OCI-LY7 (cell line): Measurements from ENCODE around the gene WNT3A. TPM values are rescaled to one million over a fixed set of nuclear protein-coding genes. Genes with fewer than 3 reads are reported as not detected.

Experiments
- BruUV-seq: library from RNA; stranded (reverse); fragments of 400-500 nt; replicated peaks from 2 replicates; lab custom pipeline; 2021; lab: Mats Ljungman, UMichigan
- CTCF ChIA-PET: fragments of 300-600 bp; sonication (Branson Sonifier 250); formaldehyde crosslinking; loops from one replicate; lab custom pipeline; 2022; ENCODE audit warnings: antibody characterized with exemption; ENCODE audit not compliant: unreplicated experiment; lab: Charles Lee
- POLR2A ChIA-PET: fragments of 300-600 bp; sonication (Branson Sonifier 250); formaldehyde crosslinking; loops from one replicate; lab custom pipeline; 2022; ENCODE audit warnings: antibody characterized with exemption; lab: Charles Lee
- DNase-seq: peaks from one replicate; pipeline ENCODE4 v3.0.0-alpha.2; 2015; ENCODE audit warnings: low spot score
- H2AFZ ChIP-seq: fragments of 200-600 bp; sonication (generic), shearing (Covaris generic); 2 replicates; pipeline ENCODE4 v1.6.1; 2014; ENCODE audit warnings: mild to moderate bottlenecking, antibody characterized with exemption, low read length, moderate library complexity
- H3K27ac ChIP-seq: fragments of 200-600 bp; sonication (generic); 2 replicates; pipeline ENCODE4 v1.5.1; 2014; ENCODE audit warnings: mixed run types, low read depth, mild to moderate bottlenecking, moderate library complexity, low read length, inconsistent platforms; ENCODE audit not compliant: poor library complexity, severe bottlenecking
- H3K36me3 ChIP-seq: fragments of 200-600 bp; sonication (generic); 2 replicates; pipeline ENCODE4 v1.6.1; 2014; ENCODE audit warnings: mild to moderate bottlenecking, antibody characterized with exemption, low read length, moderate library complexity, mixed read lengths; ENCODE audit not compliant: insufficient read depth
- H3K4me1 ChIP-seq: fragments of 200-600 bp; sonication (generic); 2 replicates; pipeline ENCODE4 v1.5.1; 2014; ENCODE audit warnings: mild to moderate bottlenecking, low read length; ENCODE audit not compliant: insufficient read depth, poor library complexity, severe bottlenecking
- H3K4me2 ChIP-seq: fragments of 200-600 bp; sonication (generic); 2 replicates; pipeline ENCODE4 v1.6.1; 2014; ENCODE audit warnings: mild to moderate bottlenecking, low read length
- H3K4me3 ChIP-seq: fragments of 200-600 bp; sonication (generic); 2 replicates; pipeline ENCODE4 v1.5.1; 2014; ENCODE audit warnings: mild to moderate bottlenecking, low read depth, low read length; ENCODE audit not compliant: poor library complexity, severe bottlenecking
- H3K79me2 ChIP-seq: fragments of 200-600 bp; sonication (generic); 2 replicates; pipeline ENCODE4 v1.6.1; 2016; ENCODE audit warnings: low read depth, mild to moderate bottlenecking, low read length, moderate library complexity, mixed read lengths; ENCODE audit not compliant: insufficient read depth
- H3K9me2 ChIP-seq: fragments of 200-600 bp; sonication (generic); 2 replicates; pipeline ENCODE4 v1.6.1; 2016; ENCODE audit warnings: mild to moderate bottlenecking, low read length, mixed read lengths; ENCODE audit not compliant: insufficient read depth
- H3K9me3 ChIP-seq: fragments of 200-600 bp; sonication (generic); 2 replicates; pipeline ENCODE4 v1.6.1; 2014; ENCODE audit warnings: mild to moderate bottlenecking, mixed run types, low read length, mixed read lengths
- H4K20me1 ChIP-seq: fragments of 200-600 bp; sonication (generic); 2 replicates; pipeline ENCODE4 v1.6.1; 2014; ENCODE audit warnings: mild to moderate bottlenecking, antibody characterized with exemption, low read length, moderate library complexity, mixed read lengths; ENCODE audit not compliant: insufficient read depth
- EZH2phosphoT487 ChIP-seq: fragments of 200-600 bp; sonication (generic); IDR thresholded peaks from 2 replicates; pipeline ENCODE4 v1.6.1; 2018; ENCODE audit warnings: low read depth, borderline replicate concordance, mild to moderate bottlenecking, mixed run types, antibody characterized with exemption, low read length, moderate library complexity, mixed read lengths
- intact Hi-C: fragments of 100-400 bp; cut with micrococcal nuclease; formaldehyde crosslinking; loops from one replicate; pipeline ENCODE4 v1.10.0; 2022; ENCODE audit not compliant: unreplicated experiment
- total RNA-seq, 2 experiments: library from RNA; depleted of rRNA in 1 of 2; stranded (reverse); fragments of >200 nt in 1 of 2; shearing (Covaris generic) in 1 of 2; gene quantifications; 2 replicates each; pipeline ENCODE4 v1.2.3, GENCODE V29; 2014 to 2022
- TF ChIP-seq, protein P1 (sequence below): fragments of 200-600 bp; sonication (generic); conservative IDR thresholded peaks from 2 replicates; pipeline ENCODE4 v1.5.1; 2014; ENCODE audit warnings: mild to moderate bottlenecking, antibody characterized with exemption, low read length, moderate library complexity, mixed read lengths

WNT3A gene
- total RNA-seq, 2 experiments from 2014 or later = not detected

DNA sequence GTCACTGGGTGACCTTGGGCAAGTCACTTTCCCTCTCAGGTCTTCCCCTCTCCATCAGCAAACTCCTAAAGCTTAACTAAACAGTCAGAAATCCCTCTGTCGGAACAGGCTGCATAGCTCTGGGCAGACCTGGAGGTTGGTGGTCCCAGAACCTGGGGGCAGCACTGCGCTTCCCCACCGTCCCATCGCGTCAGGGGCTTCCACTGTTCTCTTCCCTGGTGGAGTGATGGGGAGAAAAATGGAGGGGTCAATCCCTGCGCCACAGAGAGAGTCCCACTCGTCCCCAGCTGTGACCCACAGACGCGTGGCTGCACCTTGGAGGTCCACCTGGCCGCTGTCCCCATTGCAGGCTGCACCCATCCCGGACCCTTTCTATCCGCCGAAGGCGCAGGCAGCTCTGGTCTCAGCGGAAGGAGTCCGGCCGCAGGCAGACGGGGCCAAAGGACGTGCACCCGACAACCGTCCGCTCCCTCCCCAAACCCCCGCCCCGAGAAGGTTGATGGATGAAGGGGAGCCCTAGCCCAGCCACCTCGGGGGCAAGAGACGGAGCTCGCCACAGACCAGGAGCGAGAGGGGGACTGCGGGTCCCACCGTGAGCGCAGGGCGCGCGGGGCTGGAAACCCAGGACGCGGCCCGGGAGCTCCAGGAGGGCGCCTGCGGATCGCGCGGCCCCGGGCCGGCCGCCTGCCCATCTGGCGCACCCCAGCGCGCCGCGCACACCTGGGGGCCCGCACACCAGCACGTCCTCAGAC is 588 bp upstream of the WNT3A start:
- no peaks in the 10 kb centered on the region for H3K9me2 ChIP-seq
- H3K27ac ChIP-seq = no peak overlapping the region
- H3K4me3 ChIP-seq = no peak overlapping the region
- POLR2A ChIA-PET = interaction anchor here (0.6 kb wide), 2 partner anchors 33 to 80 kb away, joined by 3 to 4 read pairs; no protein-coding TSS in a partner anchor
- intact Hi-C loops = no loop called here
- no TSS peak for BruUV-seq
- no peaks in the 10 kb centered on the region for H3K9me3 ChIP-seq
- CTCF ChIA-PET = no interaction called here
- H2AFZ ChIP-seq = no peak overlapping the region
- no peaks in the 10 kb centered on the region for H3K79me2 ChIP-seq
- no peak for DNase-seq
- no peak for TF ChIP-seq EZH2phosphoT487
- TF ChIP-seq, protein P1, sequence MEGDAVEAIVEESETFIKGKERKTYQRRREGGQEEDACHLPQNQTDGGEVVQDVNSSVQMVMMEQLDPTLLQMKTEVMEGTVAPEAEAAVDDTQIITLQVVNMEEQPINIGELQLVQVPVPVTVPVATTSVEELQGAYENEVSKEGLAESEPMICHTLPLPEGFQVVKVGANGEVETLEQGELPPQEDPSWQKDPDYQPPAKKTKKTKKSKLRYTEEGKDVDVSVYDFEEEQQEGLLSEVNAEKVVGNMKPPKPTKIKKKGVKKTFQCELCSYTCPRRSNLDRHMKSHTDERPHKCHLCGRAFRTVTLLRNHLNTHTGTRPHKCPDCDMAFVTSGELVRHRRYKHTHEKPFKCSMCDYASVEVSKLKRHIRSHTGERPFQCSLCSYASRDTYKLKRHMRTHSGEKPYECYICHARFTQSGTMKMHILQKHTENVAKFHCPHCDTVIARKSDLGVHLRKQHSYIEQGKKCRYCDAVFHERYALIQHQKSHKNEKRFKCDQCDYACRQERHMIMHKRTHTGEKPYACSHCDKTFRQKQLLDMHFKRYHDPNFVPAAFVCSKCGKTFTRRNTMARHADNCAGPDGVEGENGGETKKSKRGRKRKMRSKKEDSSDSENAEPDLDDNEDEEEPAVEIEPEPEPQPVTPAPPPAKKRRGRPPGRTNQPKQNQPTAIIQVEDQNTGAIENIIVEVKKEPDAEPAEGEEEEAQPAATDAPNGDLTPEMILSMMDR = no peak
- peaks cover 20% of the 10 kb centered on the region for H3K4me1 ChIP-seq
- no peak overlapping the region for H3K4me2 ChIP-seq
- H4K20me1 ChIP-seq = no peaks in the 10 kb centered on the region
- no peaks in the 10 kb centered on the region for H3K36me3 ChIP-seq

DNA sequence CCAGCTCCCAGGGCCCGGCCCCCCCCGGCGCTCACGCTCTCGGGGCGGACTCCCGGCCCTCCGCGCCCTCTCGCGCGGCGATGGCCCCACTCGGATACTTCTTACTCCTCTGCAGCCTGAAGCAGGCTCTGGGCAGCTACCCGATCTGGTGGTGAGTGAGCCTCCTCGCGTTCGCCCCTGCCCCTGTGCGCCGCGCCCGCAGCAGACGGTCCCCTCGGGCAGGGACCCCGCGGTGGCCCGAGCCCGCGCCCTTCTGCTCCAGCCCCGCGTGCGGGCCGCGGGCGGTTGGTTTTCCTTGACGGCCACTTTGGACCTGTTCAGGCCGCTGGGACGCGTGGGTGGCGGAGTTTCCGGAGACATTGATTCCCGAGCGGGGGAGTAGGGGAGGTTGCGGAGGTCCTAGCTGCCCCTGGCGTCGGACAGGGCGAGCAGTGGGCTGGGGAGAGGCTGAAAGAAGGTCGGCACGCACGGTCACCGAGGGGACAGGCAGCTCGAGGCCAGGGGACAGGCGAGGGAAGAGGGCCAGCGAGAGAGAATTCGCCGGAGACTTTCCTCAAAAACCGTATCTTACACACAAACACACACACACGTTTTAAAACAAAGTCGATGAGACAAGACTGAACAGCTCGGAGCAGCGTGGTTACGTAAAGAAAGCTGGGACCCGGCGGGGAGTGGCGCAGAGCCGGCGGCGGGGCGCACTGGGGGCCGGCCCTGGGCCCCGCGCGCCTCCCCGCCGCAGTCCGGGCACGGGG is 427 bp downstream of the WNT3A start:
- TF ChIP-seq, protein P1 = no peak
- no peak for TF ChIP-seq EZH2phosphoT487
- Histone ChIP-seq H3K27ac (no peak overlapping the region), H3K36me3 (no peaks in the 10 kb centered on the region), H3K4me3 (no peak overlapping the region), H3K4me1 (peaks cover 20% of the 10 kb centered on the region), H2AFZ (no peak overlapping the region), H3K9me2 (no peaks in the 10 kb centered on the region), H3K9me3 (no peaks in the 10 kb centered on the region), H4K20me1 (no peaks in the 10 kb centered on the region), H3K79me2 (no peaks in the 10 kb centered on the region), H3K4me2 (no peak overlapping the region)
- CTCF ChIA-PET = no interaction called here
- DNase-seq = no peak
- no TSS peak for BruUV-seq
- POLR2A ChIA-PET = no interaction called here
- intact Hi-C loops = no loop called here
